Effector memory CD4-positive, alpha-beta T cell (primary cell): Measurements from ENCODE around the gene EPN1.

Experiments
- DNase-seq, 3 donors: peaks; one replicate each; pipeline ENCODE4 v3.0.0-alpha.2; 2020
- H3K27ac ChIP-seq: 2 replicates; pipeline ENCODE4 v1.7.0; 2013; ENCODE audit warnings: mild to moderate bottlenecking, low read length, moderate library complexity; ENCODE audit not compliant: insufficient read depth, poor library complexity, severe bottlenecking
- H3K27me3 ChIP-seq: replicated peaks from 2 replicates; pipeline ENCODE4 v1.7.0; 2013; ENCODE audit warnings: mild to moderate bottlenecking, low read length; ENCODE audit not compliant: insufficient read depth, control insufficient read depth, poor library complexity, severe bottlenecking
- H3K36me3 ChIP-seq: 2 replicates; pipeline ENCODE4 v1.7.0; 2013; ENCODE audit warnings: mild to moderate bottlenecking, low read length, moderate library complexity; ENCODE audit not compliant: control insufficient read depth, insufficient read depth
- H3K4me1 ChIP-seq: 2 replicates; pipeline ENCODE4 v1.7.0; 2013; ENCODE audit warnings: low read length, mild to moderate bottlenecking; ENCODE audit not compliant: control insufficient read depth, insufficient read depth, poor library complexity, severe bottlenecking
- H3K4me3 ChIP-seq: 2 replicates; pipeline ENCODE4 v1.7.0; 2013; ENCODE audit warnings: low read length, low read depth, mild to moderate bottlenecking; ENCODE audit not compliant: insufficient read depth, poor library complexity, severe bottlenecking
- H3K9me3 ChIP-seq: 2 replicates; pipeline ENCODE4 v1.7.0; 2013; ENCODE audit warnings: mild to moderate bottlenecking, low read length, moderate library complexity; ENCODE audit not compliant: control insufficient read depth

EPN1 gene

GRCh38 chr19:55653651-55654322 is 21.2 kb upstream of the EPN1 start:
- peak; percentile 98 to 100 (median 100) for DNase-seq
- H3K27ac ChIP-seq: peak overlapping the region; percentile 94
- H3K4me1 ChIP-seq: peaks cover 34% of the 10 kb centered on the region
- H3K9me3 ChIP-seq: no peaks in the 10 kb centered on the region
- peak overlapping the region; percentile 79 for H3K4me3 ChIP-seq
- H3K36me3 ChIP-seq: peaks cover 4% of the 10 kb centered on the region
- no peaks in the 10 kb centered on the region for H3K27me3 ChIP-seq

DNA sequence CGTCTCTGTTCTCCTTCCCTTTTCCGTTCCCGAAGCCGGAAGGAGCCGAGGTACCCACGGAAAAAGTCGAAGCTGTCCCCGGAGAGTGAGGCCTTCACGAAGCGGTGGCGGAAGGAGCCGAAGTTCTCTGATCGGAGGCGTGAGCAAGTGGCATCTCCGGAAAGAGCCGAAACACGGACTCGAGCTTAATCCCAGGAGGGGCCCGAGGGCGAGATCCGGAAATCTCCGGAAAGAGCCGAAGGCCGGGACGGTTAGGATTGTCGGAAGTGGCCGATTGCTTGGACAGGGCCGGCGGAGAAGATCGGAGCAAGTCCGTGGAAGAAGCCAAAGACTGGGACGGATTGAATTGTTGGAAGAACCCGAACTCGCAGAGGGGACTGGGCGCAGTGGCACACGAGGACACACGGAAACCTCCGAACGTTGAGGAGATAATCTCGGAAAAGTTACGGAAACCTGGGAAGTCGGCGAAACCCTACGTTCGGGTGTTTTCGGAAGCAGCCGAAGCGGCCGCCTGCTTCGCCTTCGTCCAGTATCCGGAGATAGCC is 20.6 kb upstream of the EPN1 start:
- peak overlapping the region; percentile 79 for H3K4me3 ChIP-seq
- peaks cover 10% of the 10 kb centered on the region for H3K36me3 ChIP-seq
- peaks cover 39% of the 10 kb centered on the region for H3K4me1 ChIP-seq
- H3K9me3 ChIP-seq: no peaks in the 10 kb centered on the region
- peak overlapping the region; percentile 94 for H3K27ac ChIP-seq
- H3K27me3 ChIP-seq: no peaks in the 10 kb centered on the region
- DNase-seq: peak; percentile 96 to 100 (median 99)

GRCh38 chr19:55654868-55655647 is 20.0 kb upstream of the EPN1 start, which contains the start of gene U2AF2:
TSS of gene U2AF2 (plus strand) at chr19:55655035. CDS start at chr19:55655105, 70 bp downstream.
- Histone ChIP-seq H3K4me1 (peaks cover 41% of the 10 kb centered on the region), H3K36me3 (peaks cover 16% of the 10 kb centered on the region)
- peak; percentile 93 to 97 (median 95) for DNase-seq

DNA sequence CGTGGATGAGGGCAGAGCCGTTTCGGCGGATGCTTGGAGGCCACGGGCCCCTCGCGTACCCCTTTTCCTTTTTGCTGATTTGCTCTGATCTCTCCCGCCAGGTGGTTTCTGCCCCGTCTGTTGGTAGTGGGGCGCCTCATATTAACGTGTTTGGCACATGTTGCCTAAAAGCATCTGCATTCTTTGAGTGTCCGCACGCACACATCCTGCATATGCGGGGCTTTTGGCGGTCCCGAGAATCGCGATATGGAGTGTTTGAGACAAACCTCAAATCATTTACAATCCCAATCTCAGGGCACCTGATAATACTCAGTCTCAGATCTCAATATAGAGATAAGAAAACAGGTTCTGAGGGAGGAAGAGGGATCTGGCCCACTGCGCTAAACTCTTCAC is 19.4 kb upstream of the EPN1 start:
- DNase-seq: no peak
- Histone ChIP-seq H3K4me1 (peaks cover 44% of the 10 kb centered on the region), H3K36me3 (peaks cover 22% of the 10 kb centered on the region)

More at GRCh38 chr19:55654868-55655647, 20.0 kb upstream of the EPN1 start, which contains the start of gene U2AF2:
- H3K4me3 ChIP-seq: peak within 1 kb of the TSS; percentile 79
- no peaks in the 10 kb centered on the region for H3K27me3 ChIP-seq
- H3K27ac ChIP-seq: peak within 1 kb of the TSS; percentile 99
- no peaks in the 10 kb centered on the region for H3K9me3 ChIP-seq

GRCh38 chr19:55656552-55656951 is 18.5 kb upstream of the EPN1 start:
- H3K4me1 ChIP-seq: peaks cover 44% of the 10 kb centered on the region
- H3K27ac ChIP-seq: peak overlapping the region; percentile 99
- H3K4me3 ChIP-seq: peak overlapping the region; percentile 64
- no peaks in the 10 kb centered on the region for H3K27me3 ChIP-seq
- no peak for DNase-seq
- H3K9me3 ChIP-seq: no peaks in the 10 kb centered on the region
- peaks cover 31% of the 10 kb centered on the region for H3K36me3 ChIP-seq

More for the DNA sequence above, 19.4 kb upstream of the EPN1 start:
- Histone ChIP-seq H3K27ac (peak overlapping the region; percentile 99), H3K9me3 (no peaks in the 10 kb centered on the region), H3K4me3 (peak overlapping the region; percentile 64), H3K27me3 (no peaks in the 10 kb centered on the region)

GRCh38 chr19:55656988-55657747 is 17.9 kb upstream of the EPN1 start:
- H3K9me3 ChIP-seq: no peaks in the 10 kb centered on the region
- peaks cover 44% of the 10 kb centered on the region for H3K4me1 ChIP-seq
- H3K27ac ChIP-seq: peak overlapping the region; percentile 99
- H3K4me3 ChIP-seq: peak overlapping the region; percentile 64
- H3K36me3 ChIP-seq: peaks cover 37% of the 10 kb centered on the region
- no peak for DNase-seq
- no peaks in the 10 kb centered on the region for H3K27me3 ChIP-seq

- no peak for DNase-seq
- no peaks in the 10 kb centered on the region for H3K27me3 ChIP-seq
- no peaks in the 10 kb centered on the region for H3K9me3 ChIP-seq
- peaks cover 55% of the 10 kb centered on the region for H3K36me3 ChIP-seq
- peak overlapping the region; percentile 39 for H3K27ac ChIP-seq
- peaks cover 44% of the 10 kb centered on the region for H3K4me1 ChIP-seq
- no peak overlapping the region for H3K4me3 ChIP-seq
Observed at GRCh38 chr19:55658846-55659459, 16.1 kb upstream of the EPN1 start.

DNA sequence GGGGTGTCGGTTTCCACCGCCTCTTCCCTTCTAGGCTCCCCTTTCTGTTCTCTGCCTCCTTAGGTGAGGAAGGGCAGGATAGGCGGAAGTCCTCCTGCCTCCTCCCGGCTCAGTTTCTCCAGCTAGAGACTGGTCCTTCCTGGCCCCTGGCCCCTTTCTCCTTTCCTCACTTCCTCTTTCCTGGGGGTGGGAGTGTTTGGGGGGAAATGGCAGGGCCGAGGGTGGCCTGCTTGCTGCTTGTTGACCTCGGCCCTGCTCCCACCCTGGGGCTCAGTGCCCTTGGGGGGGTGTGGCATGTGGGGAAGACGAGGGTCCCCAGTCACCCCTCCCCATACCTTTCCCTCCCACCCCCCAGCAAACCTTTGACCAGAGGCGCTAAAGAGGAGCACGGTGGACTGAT is 15.2 kb upstream of the EPN1 start:
- Histone ChIP-seq H3K9me3 (no peaks in the 10 kb centered on the region), H3K4me3 (no peak overlapping the region), H3K27ac (peak overlapping the region; percentile 39), H3K4me1 (peaks cover 44% of the 10 kb centered on the region), H3K36me3 (peaks cover 63% of the 10 kb centered on the region), H3K27me3 (no peaks in the 10 kb centered on the region)
- no peak for DNase-seq

DNA sequence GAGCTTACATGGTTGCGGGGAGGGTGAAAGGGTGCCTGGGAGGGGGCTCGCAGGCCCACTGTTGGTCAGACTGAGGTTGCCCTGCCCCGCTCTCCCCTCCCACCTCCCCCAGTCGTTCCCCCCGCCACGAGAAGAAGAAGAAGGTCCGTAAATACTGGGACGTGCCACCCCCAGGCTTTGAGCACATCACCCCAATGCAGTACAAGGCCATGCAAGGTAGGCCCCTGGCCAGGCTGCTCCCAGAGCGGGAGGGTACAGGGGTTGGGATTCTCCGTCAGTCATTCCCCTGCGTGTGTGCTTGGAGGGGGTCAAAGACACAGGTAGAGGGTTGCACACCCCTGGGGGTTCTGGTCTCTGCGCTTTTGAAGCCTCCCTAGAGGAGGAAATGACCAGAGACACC is 14.6 kb upstream of the EPN1 start:
- H3K9me3 ChIP-seq: no peaks in the 10 kb centered on the region
- H3K27me3 ChIP-seq: no peaks in the 10 kb centered on the region
- H3K4me1 ChIP-seq: peaks cover 44% of the 10 kb centered on the region
- DNase-seq: no peak
- H3K36me3 ChIP-seq: peaks cover 66% of the 10 kb centered on the region
- no peak overlapping the region for H3K27ac ChIP-seq
- H3K4me3 ChIP-seq: no peak overlapping the region
